H1 (cell line): ENCODE measurements around the gene PPP1R27.
A peak's percentile ranks its signal among the peaks of the same experiment; 100 is the strongest.

Source experiments
- CHD2 ChIP-seq: IDR thresholded peaks from 2 replicates; pipeline ENCODE4 v1.6.1; 2012; ENCODE audit warnings: low read length, improper control_type of control experiment
- CREB1 ChIP-seq: IDR thresholded peaks from 2 replicates; pipeline ENCODE4 v1.6.1; 2012; ENCODE audit warnings: inconsistent platforms
- CTCF ChIP-seq, 3 experiments: IDR thresholded peaks; 1 replicate in 2 of 3; 2 replicates in 1 of 3; pipeline versions ENCODE4 v1.5.1 to v1.6.1; 2011; ENCODE audit warnings: low read length in 3 of 3, mild to moderate bottlenecking in 3 of 3, inconsistent platforms in 2 of 3, low read depth in 1 of 3, moderate library complexity in 1 of 3; ENCODE audit not compliant: insufficient read depth in 1 of 3; ENCODE audit errors: control extremely low read depth in 1 of 3
- FOSL1 ChIP-seq: IDR thresholded peaks from 2 replicates; pipeline ENCODE4 v1.6.1; 2011; ENCODE audit warnings: mild to moderate bottlenecking, low read depth, low read length, moderate library complexity; ENCODE audit not compliant: insufficient read depth
- KDM4A ChIP-seq: IDR thresholded peaks from one replicate; pipeline ENCODE4 v1.7.1; 2012; ENCODE audit warnings: low read depth, mild to moderate bottlenecking, moderate library complexity, low read length, inconsistent platforms; ENCODE audit not compliant: severe bottlenecking
- MAX ChIP-seq: IDR thresholded peaks from 2 replicates; pipeline ENCODE4 v1.6.1; 2012; ENCODE audit warnings: inconsistent platforms
- NRF1 ChIP-seq: IDR thresholded peaks from 2 replicates; pipeline ENCODE4 v1.6.1; 2011; ENCODE audit warnings: mild to moderate bottlenecking, low read depth, low read length, improper control_type of control experiment
- PHF8 ChIP-seq: fragments of 200-600 bp; sonication (generic); conservative IDR thresholded peaks from 2 replicates; pipeline ENCODE4 v1.7.1; 2012; ENCODE audit warnings: low read depth, mild to moderate bottlenecking, inconsistent platforms, low read length, moderate library complexity
- POLR2A ChIP-seq, 2 experiments: IDR thresholded peaks; 1 replicate in 1 of 2; 2 replicates in 1 of 2; pipeline ENCODE4 v1.6.1; 2011; ENCODE audit warnings: low read depth in 2 of 2, low read length in 2 of 2, mild to moderate bottlenecking in 2 of 2; ENCODE audit errors: control extremely low read depth in 1 of 2
- TCF12 ChIP-seq: IDR thresholded peaks from 2 replicates; pipeline ENCODE4 v1.6.1; 2011; ENCODE audit warnings: low read depth, mild to moderate bottlenecking, low read length

GRCh38 chr17:81821603-81822311, 13.1 kb downstream of the PPP1R27 start:
- no peak for TF ChIP-seq CREB1
- peak; percentile 45 to 50 (median 48) for TF ChIP-seq CTCF (IDR thresholded peaks at IDR 0.05; ENCODE audit: control extremely low read depth in 1 of 3, insufficient read depth in 1 of 3, low read depth in 1 of 3, low read length in 3 of 3)
- TF ChIP-seq FOSL1, result no peak
- no peak for TF ChIP-seq POLR2A (IDR thresholded peaks at IDR 0.05; ENCODE audit: control extremely low read depth in 1 of 2, low read depth in 2 of 2, low read length in 2 of 2)
- no peak for TF ChIP-seq CHD2
- TF ChIP-seq MAX, result no peak
- TF ChIP-seq PHF8, result no peak
- no peak for TF ChIP-seq TCF12
- no peak for TF ChIP-seq NRF1
- no peak for TF ChIP-seq KDM4A
